CD8-positive, alpha-beta memory T cell (primary cell): ENCODE results near the gene LCE1C. TPM values are rescaled to one million over a fixed set of nuclear protein-coding genes. Genes with fewer than 3 reads are reported as not detected.
A peak's percentile ranks its signal among the peaks of the same experiment; 100 is the strongest.

Experiments
- CTCF ChIA-PET: fragments of 350-600 bp; sonication (Branson Sonifier 250); formaldehyde crosslinking; loops from one replicate; lab custom pipeline; 2021; ENCODE audit warnings: antibody characterized with exemption; lab: Charles Lee
- POLR2A ChIA-PET: fragments of 350-600 bp; sonication (Branson Sonifier 250); formaldehyde crosslinking; loops from one replicate; lab custom pipeline; 2021; ENCODE audit warnings: antibody characterized with exemption; lab: Charles Lee
- DNase-seq, 5 donors: peaks; one replicate each; pipeline versions ENCODE4 v3.0.0 to v3.0.0-alpha.2; 2020 to 2022; ENCODE audit warnings: mixed read lengths in 1 of 5
- H3K27ac ChIP-seq: one replicate; pipeline ENCODE4 v1.7.0; 2013; ENCODE audit warnings: low read depth, mild to moderate bottlenecking, low read length, moderate library complexity
- H3K27me3 ChIP-seq: 2 replicates; pipeline ENCODE4 v1.7.0; 2013; ENCODE audit warnings: low read length, mild to moderate bottlenecking; ENCODE audit not compliant: insufficient read depth, poor library complexity, severe bottlenecking
- H3K36me3 ChIP-seq: 2 replicates; pipeline ENCODE4 v1.7.0; 2013; ENCODE audit warnings: mild to moderate bottlenecking, low read length, moderate library complexity; ENCODE audit not compliant: insufficient read depth
- H3K4me1 ChIP-seq: 2 replicates; pipeline ENCODE4 v1.7.0; 2013; ENCODE audit warnings: mild to moderate bottlenecking, low read length, moderate library complexity; ENCODE audit not compliant: insufficient read depth
- H3K4me3 ChIP-seq: 2 replicates; pipeline ENCODE4 v1.7.0; 2013; ENCODE audit warnings: mild to moderate bottlenecking, low read length
- H3K9me3 ChIP-seq: 2 replicates; pipeline ENCODE4 v1.7.0; 2013; ENCODE audit warnings: mild to moderate bottlenecking, low read length
- H3K27ac Mint-ChIP-seq, 8 donors: one replicate each; pipeline ENCODE4 v1.8.0; 2020 to 2021; ENCODE audit warnings: mixed read lengths in 8 of 8, mild to moderate bottlenecking in 6 of 8, inconsistent platforms in 3 of 8, moderate library complexity in 3 of 8
- H3K27me3 Mint-ChIP-seq, 2 donors: one replicate each; pipeline ENCODE4 v1.8.0; 2020 to 2021; ENCODE audit warnings: mixed read lengths in 2 of 2, mild to moderate bottlenecking in 1 of 2, moderate library complexity in 1 of 2
- H3K36me3 Mint-ChIP-seq, 3 donors: one replicate each; pipeline ENCODE4 v1.8.0; 2020 to 2021; ENCODE audit warnings: mixed read lengths in 3 of 3, inconsistent platforms in 1 of 3, mild to moderate bottlenecking in 1 of 3
- H3K4me1 Mint-ChIP-seq, 3 donors: one replicate each; pipeline ENCODE4 v1.8.0; 2020 to 2021; ENCODE audit warnings: mixed read lengths in 3 of 3, inconsistent platforms in 1 of 3, mild to moderate bottlenecking in 1 of 3
- H3K4me3 Mint-ChIP-seq, 7 donors: one replicate each; pipeline ENCODE4 v1.8.0; 2020 to 2021; ENCODE audit warnings: mixed read lengths in 7 of 7, mild to moderate bottlenecking in 6 of 7, moderate library complexity in 4 of 7, inconsistent platforms in 2 of 7
- H3K9me3 Mint-ChIP-seq, 5 donors: one replicate each; pipeline ENCODE4 v1.8.0; 2020 to 2022; ENCODE audit warnings: mixed read lengths in 5 of 5, mild to moderate bottlenecking in 3 of 5, moderate library complexity in 2 of 5, inconsistent platforms in 1 of 5
- polyA plus RNA-seq: library from polyadenylated mRNA; unstranded; fragments of 300-500 nt; fragmentation: Illumina TruSeq; gene quantifications from one replicate; pipeline ENCODE4 v1.2.3, GENCODE V29; 2021
- total RNA-seq, 2 experiments: library from RNA; stranded (reverse); gene quantifications; one replicate each; pipeline ENCODE4 v1.2.3, GENCODE V29; 2021

LCE1C gene
- total and polyA plus RNA-seq, 3 experiments from 2014 or later, result not detected

- H3K27ac Mint-ChIP-seq, result no peak within 1 kb of the TSS
Measured at GRCh38 chr1:152811671-152812070, 5.2 kb upstream of the LCE1C start, which contains the start of gene LCE1B. TSS of gene LCE1B (plus strand) at chr1:152811971. CDS start at chr1:152812447, 476 bp downstream.

GRCh38 chr1:152811050-152811449 lies 4.6 kb upstream of the LCE1C start:
- CTCF ChIA-PET, result no interaction called here
- POLR2A ChIA-PET, result no interaction called here
- H3K36me3 ChIP-seq, result no peaks in the 10 kb centered on the region

More at GRCh38 chr1:152811671-152812070, 5.2 kb upstream of the LCE1C start, which contains the start of gene LCE1B:
- POLR2A ChIA-PET, result no interaction called here
- Mint-ChIP-seq H3K4me1 (no peaks in the 10 kb centered on the region), H3K9me3 (peaks cover 0 to 2% (median 0%) of the 10 kb centered on the region in 5 donors), H3K4me3 (no peak within 1 kb of the TSS), H3K36me3 (no peaks in the 10 kb centered on the region), H3K27me3 (peaks cover 2 to 30% of the 10 kb centered on the region in 2 donors)
- H3K36me3 ChIP-seq, result no peaks in the 10 kb centered on the region
- H3K9me3 ChIP-seq, result no peaks in the 10 kb centered on the region
- no peak within 1 kb of the TSS for H3K27ac ChIP-seq
- H3K27me3 ChIP-seq, result no peaks in the 10 kb centered on the region
- no peak within 1 kb of the TSS for H3K4me3 ChIP-seq
- no peak for DNase-seq
- H3K4me1 ChIP-seq, result no peaks in the 10 kb centered on the region
- CTCF ChIA-PET, result no interaction called here

GRCh38 chr1:152801333-152801732 lies 5.1 kb downstream of the LCE1C start:
- Mint-ChIP-seq H3K4me1 (no peaks in the 10 kb centered on the region), H3K27me3 (peaks cover 4 to 37% of the 10 kb centered on the region in 2 donors), H3K36me3 (no peaks in the 10 kb centered on the region), H3K9me3 (no peaks in the 10 kb centered on the region), H3K4me3 (no peak overlapping the region), H3K27ac (no peak overlapping the region)
- no peak overlapping the region for H3K4me3 ChIP-seq
- DNase-seq, result no peak
- CTCF ChIA-PET, result no interaction called here
- POLR2A ChIA-PET, result no interaction called here
- no peaks in the 10 kb centered on the region for H3K36me3 ChIP-seq
- H3K27me3 ChIP-seq, result no peaks in the 10 kb centered on the region
- no peaks in the 10 kb centered on the region for H3K4me1 ChIP-seq
- no peak overlapping the region for H3K27ac ChIP-seq
- H3K9me3 ChIP-seq, result no peaks in the 10 kb centered on the region

More at GRCh38 chr1:152811050-152811449, 4.6 kb upstream of the LCE1C start:
- Mint-ChIP-seq H3K9me3 (peaks cover 0 to 2% (median 0%) of the 10 kb centered on the region in 5 donors), H3K4me1 (no peaks in the 10 kb centered on the region), H3K36me3 (no peaks in the 10 kb centered on the region), H3K4me3 (no peak overlapping the region), H3K27me3 (peaks cover 2 to 32% of the 10 kb centered on the region in 2 donors), H3K27ac (no peak overlapping the region)
- DNase-seq, result no peak
- Histone ChIP-seq H3K27me3 (no peaks in the 10 kb centered on the region), H3K9me3 (no peaks in the 10 kb centered on the region), H3K4me3 (no peak overlapping the region), H3K27ac (no peak overlapping the region), H3K4me1 (no peaks in the 10 kb centered on the region)

- no peak within 1 kb of the TSS for H3K27ac ChIP-seq
- H3K27me3 ChIP-seq, result no peaks in the 10 kb centered on the region
- H3K4me1 Mint-ChIP-seq, result no peaks in the 10 kb centered on the region
- H3K4me3 Mint-ChIP-seq, result no peak within 1 kb of the TSS
- H3K27ac Mint-ChIP-seq, result peak within 1 kb of the TSS in 1 of 8 donors; percentile 63
- peaks cover 4 to 12% of the 10 kb centered on the region in 2 donors for H3K27me3 Mint-ChIP-seq
- H3K36me3 ChIP-seq, result no peaks in the 10 kb centered on the region
- no peak within 1 kb of the TSS for H3K4me3 ChIP-seq
- CTCF ChIA-PET, result no interaction called here
- no peaks in the 10 kb centered on the region for H3K9me3 Mint-ChIP-seq
- H3K9me3 ChIP-seq, result no peaks in the 10 kb centered on the region
- no peaks in the 10 kb centered on the region for H3K4me1 ChIP-seq
- POLR2A ChIA-PET, result no interaction called here
- no peaks in the 10 kb centered on the region for H3K36me3 Mint-ChIP-seq
- no peak for DNase-seq
Measured at GRCh38 chr1:152796421-152796820, 10.0 kb downstream of the LCE1C start, which contains the start of gene LCE1D. TSS of gene LCE1D (plus strand) at chr1:152796721. CDS start at chr1:152797795, 1,074 bp downstream.

GRCh38 chr1:152795686-152796085 lies 10.8 kb downstream of the LCE1C start:
- Histone ChIP-seq H3K27ac (no peak overlapping the region), H3K9me3 (no peaks in the 10 kb centered on the region), H3K4me1 (no peaks in the 10 kb centered on the region), H3K4me3 (no peak overlapping the region), H3K36me3 (no peaks in the 10 kb centered on the region), H3K27me3 (no peaks in the 10 kb centered on the region)
- POLR2A ChIA-PET, result no interaction called here
- H3K36me3 Mint-ChIP-seq, result no peaks in the 10 kb centered on the region
- H3K4me3 Mint-ChIP-seq, result no peak overlapping the region
- CTCF ChIA-PET, result no interaction called here
- no peaks in the 10 kb centered on the region for H3K4me1 Mint-ChIP-seq
- no peak for DNase-seq
- H3K9me3 Mint-ChIP-seq, result no peaks in the 10 kb centered on the region
- peaks cover 4 to 11% of the 10 kb centered on the region in 2 donors for H3K27me3 Mint-ChIP-seq
- H3K27ac Mint-ChIP-seq, result no peak overlapping the region

- Mint-ChIP-seq H3K36me3 (no peaks in the 10 kb centered on the region), H3K27me3 (peaks cover 16 to 49% of the 10 kb centered on the region in 2 donors), H3K27ac (no peak within 1 kb of the TSS), H3K4me3 (no peak within 1 kb of the TSS), H3K4me1 (no peaks in the 10 kb centered on the region), H3K9me3 (no peaks in the 10 kb centered on the region)
- Histone ChIP-seq H3K27ac (no peak within 1 kb of the TSS), H3K4me1 (no peaks in the 10 kb centered on the region), H3K4me3 (no peak within 1 kb of the TSS), H3K36me3 (no peaks in the 10 kb centered on the region), H3K9me3 (no peaks in the 10 kb centered on the region), H3K27me3 (peaks cover 5% of the 10 kb centered on the region)
- DNase-seq, result no peak
- ChIA-PET CTCF (no interaction called here), POLR2A (no interaction called here)
Measured at GRCh38 chr1:152786077-152786476, 20.4 kb downstream of the LCE1C start, which contains the start of gene LCE1E. TSS of gene LCE1E (plus strand) at chr1:152786257. CDS start at chr1:152787300, 1,043 bp downstream.

GRCh38 chr1:152783095-152783494 lies 23.4 kb downstream of the LCE1C start:
- Histone ChIP-seq H3K9me3 (no peaks in the 10 kb centered on the region), H3K36me3 (no peaks in the 10 kb centered on the region), H3K27me3 (peaks cover 5% of the 10 kb centered on the region), H3K4me3 (no peak overlapping the region), H3K4me1 (no peaks in the 10 kb centered on the region), H3K27ac (no peak overlapping the region)
- DNase-seq, result no peak
- no peaks in the 10 kb centered on the region for H3K36me3 Mint-ChIP-seq
- peaks cover 17 to 65% of the 10 kb centered on the region in 2 donors for H3K27me3 Mint-ChIP-seq
- no peak overlapping the region for H3K27ac Mint-ChIP-seq
- no peaks in the 10 kb centered on the region for H3K9me3 Mint-ChIP-seq
- H3K4me3 Mint-ChIP-seq, result no peak overlapping the region
- POLR2A ChIA-PET, result no interaction called here
- CTCF ChIA-PET, result no interaction called here
- H3K4me1 Mint-ChIP-seq, result no peaks in the 10 kb centered on the region

GRCh38 chr1:152777510-152778137 lies 28.8 kb downstream of the LCE1C start:
- no peaks in the 10 kb centered on the region for H3K9me3 ChIP-seq
- POLR2A ChIA-PET, result no interaction called here

More at GRCh38 chr1:152777510-152778137, 28.8 kb downstream of the LCE1C start:
- Mint-ChIP-seq H3K9me3 (peaks cover 0 to 7% (median 0%) of the 10 kb centered on the region in 5 donors), H3K4me3 (no peak overlapping the region), H3K27me3 (peaks cover 14 to 50% of the 10 kb centered on the region in 2 donors), H3K27ac (no peak overlapping the region), H3K4me1 (no peaks in the 10 kb centered on the region), H3K36me3 (no peaks in the 10 kb centered on the region)
- H3K27me3 ChIP-seq, result no peaks in the 10 kb centered on the region
- no peaks in the 10 kb centered on the region for H3K4me1 ChIP-seq
- CTCF ChIA-PET, result no interaction called here
- DNase-seq, result no peak
- no peaks in the 10 kb centered on the region for H3K36me3 ChIP-seq
- H3K27ac ChIP-seq, result no peak overlapping the region
- no peak overlapping the region for H3K4me3 ChIP-seq
